Measurements from ENCODE around the gene NR6A1.
A peak's percentile ranks its signal among the peaks of the same experiment; 100 is the strongest.
"Not testable (repeated sequence)": the region's sequence is repeated elsewhere in the genome, so short reads cannot be mapped to it uniquely, and the experiment has no call there.

NR6A1 gene

DNA sequence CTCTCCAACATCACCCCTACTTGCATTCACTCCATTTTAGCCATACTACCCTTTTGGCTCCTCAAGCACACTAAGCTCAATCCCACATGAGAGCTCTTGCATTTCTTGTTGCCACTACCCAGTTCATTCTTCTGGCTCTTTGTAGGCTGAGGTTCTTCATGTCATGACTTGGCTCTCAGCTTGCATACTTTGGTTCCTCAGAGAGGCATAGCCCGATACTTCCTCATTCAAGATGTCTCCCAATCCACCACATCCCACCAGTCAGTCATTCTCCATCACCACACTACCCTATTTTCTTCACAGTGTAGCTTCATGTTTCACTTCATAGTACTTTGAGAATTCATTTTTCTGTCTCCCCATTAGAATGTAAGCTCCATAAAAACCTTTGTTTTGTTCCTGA is 116.7 kb downstream of the NR6A1 start:
- DNase-seq (ENCODE audit: low read depth): no peak

DNA sequence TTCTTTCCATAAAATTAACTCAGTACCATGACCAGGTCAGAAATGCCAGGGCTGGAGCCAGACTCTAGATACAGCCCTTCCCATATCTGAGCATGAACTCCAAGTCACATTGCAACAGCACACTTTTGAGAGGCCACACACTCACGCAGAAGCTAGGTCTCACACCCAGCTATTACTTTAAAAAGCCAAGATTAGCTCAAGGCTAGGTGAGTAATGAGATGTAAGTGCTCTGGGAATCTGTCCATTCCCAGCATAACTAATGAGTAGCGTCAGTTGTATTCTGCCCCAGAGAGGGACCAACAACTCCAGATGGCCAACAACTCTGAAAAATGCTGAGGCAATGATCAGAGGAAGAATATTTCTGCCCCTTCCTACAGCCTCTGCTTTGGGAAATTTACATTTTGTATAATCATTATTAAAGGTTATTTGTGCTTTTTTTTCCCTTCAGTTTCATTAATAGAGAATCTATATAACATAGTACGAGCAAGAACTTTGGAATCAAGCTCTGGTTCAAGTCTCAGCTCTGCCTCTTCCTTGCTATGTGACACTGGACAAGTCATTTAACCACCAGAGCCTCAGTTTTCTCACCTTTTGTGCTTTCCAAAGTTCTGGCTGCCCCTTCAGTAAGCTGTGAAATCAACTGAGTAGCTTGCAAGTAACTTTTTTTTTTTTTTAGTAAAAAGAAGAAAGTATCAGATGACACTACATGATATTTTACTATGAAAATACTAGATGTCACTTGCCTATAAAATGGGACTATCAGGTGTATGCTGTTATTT is 118.3 kb downstream of the NR6A1 start:
- no peak for DNase-seq (ENCODE audit: low read depth)

DNA sequence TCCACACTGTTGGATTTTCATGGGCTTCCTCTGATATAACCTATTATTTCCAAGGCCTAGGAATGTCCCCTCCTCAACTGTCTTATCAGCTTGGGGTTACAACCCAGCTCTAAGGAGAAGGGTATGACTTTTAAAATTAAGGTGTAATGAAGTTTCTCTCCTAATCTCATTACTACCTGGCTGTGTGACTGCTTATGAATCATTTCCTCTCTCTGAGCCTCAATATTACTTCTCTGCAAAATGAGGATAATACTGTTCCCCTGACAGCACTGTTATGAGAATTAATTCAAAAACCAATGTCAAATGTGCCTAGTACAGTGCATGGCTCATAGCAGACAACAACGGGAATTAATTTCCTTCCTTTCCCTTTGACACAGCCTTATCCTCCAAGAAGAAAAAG is 118.9 kb downstream of the NR6A1 start:
- no peak for DNase-seq (ENCODE audit: low read depth)

GRCh38 chr9:124645274-124645673 is 125.8 kb downstream of the NR6A1 start:
- no peak for DNase-seq (ENCODE audit: low read depth)

- DNase-seq (ENCODE audit: low read depth): no peak
Measured at GRCh38 chr9:124639637-124640036, 131.5 kb downstream of the NR6A1 start.

DNA sequence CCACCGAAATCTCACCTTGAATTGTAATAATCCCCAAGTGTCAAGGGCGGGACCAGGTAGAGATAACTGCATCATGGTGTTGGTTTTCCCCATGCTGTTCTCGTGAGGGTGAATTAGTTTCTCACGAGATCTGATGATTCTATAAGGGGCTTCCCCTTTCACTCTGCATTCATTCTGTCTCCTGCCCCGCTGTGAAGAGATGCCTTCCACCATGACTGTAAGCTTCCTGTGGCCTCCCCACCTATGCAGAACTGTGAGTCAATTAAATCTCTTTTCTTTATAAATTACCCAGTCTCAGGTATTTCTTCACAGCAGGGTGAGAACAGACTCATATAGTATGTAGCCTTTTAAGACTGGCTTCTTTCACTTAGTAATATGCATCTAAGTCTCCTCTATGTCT is 135.8 kb downstream of the NR6A1 start:
- DNase-seq (ENCODE audit: low read depth): no peak

DNA sequence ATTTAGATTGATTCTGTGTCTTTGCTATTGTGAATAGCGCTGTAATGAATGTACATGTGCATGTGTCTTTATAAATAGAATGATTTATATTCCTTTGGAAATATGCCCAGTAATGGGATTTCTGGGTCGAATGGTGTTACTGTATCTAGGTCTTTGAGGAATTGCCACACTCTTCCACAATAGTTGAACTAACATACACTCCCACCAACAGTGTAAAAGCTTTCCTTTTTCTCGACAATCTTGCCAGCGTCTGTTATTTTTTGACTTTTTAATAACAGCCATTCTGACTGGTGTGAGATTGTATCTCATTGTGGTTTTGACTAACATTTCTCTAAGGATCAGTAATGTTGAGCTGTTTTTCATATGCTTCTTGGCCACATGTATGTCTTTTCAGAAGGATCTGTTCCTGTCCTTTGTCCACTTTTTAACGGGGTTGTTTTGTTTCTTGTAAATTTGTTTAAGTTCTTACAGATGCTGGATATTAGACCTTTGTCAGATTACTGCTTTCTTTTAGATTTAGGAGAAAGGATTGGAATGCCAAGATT is 139.0 kb downstream of the NR6A1 start:
- DNase-seq (ENCODE audit: low read depth): no peak

- no peak for DNase-seq (ENCODE audit: low read depth)
Measured at GRCh38 chr9:124631326-124631725, 139.8 kb downstream of the NR6A1 start.

- DNase-seq (ENCODE audit: low read depth): no peak
Measured at GRCh38 chr9:124629600-124629999, 141.5 kb downstream of the NR6A1 start.

DNA sequence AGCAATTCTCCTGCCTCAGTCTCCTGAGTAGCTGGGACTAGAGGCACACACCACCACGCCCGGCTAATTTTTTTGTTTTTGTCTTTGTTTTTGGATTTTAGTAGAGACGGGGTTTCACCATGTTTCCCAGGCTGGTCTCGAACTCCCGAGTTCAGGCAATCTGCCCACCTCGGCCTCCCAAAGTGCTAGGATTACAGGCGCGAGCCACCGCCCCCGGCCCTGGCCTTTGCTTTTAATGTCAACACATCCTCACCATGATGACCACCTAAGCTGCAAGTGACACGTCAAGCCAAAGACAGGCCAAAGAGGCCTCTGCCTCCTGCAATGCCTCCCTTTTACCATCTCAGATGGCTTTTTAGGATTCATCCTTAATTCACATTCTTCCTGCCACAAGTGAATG is 142.4 kb downstream of the NR6A1 start:
- no peak for DNase-seq (ENCODE audit: low read depth)

DNA sequence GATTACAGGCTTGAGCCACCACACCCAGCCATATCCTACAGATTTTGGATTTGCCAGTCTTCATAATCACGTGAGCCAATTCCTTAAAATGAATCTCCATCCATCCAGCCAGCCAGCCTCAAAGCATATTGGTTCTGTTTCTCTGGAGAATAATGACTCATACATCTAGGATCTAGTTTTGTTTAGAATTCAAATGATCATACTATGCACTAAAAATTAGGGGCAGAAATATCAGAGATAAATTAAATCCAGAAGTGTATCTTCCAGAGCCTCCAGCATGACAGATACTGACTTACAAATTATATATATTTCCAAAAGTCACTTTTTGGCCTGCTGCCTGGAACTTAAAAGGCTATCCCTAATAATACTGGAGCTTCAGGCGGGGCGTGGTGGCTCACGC is 144.8 kb downstream of the NR6A1 start:
- DNase-seq (ENCODE audit: low read depth): no peak

DNA sequence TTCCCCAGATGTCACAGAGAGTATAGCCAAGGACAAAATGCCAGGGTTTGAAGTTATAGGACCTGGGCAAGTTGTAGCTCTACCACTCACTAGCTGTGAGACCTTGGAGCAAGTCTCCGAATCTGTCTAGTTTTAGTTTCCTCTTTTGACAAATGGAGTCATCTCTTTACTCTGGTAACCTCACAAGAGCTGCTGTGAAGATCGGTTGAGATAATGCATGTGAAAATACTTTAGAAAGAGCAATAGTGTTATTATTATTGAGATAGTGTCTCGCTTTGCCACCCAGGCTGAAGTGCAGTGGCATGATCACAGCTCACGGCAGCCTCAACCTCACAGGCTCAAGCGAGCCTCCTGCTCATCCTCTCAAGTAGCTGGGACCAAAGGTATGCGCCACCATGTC is 146.0 kb downstream of the NR6A1 start:
- DNase-seq (ENCODE audit: low read depth): no peak

- DNase-seq (ENCODE audit: low read depth): no peak
Measured at GRCh38 chr9:124624735-124624992, 146.4 kb downstream of the NR6A1 start.

DNA sequence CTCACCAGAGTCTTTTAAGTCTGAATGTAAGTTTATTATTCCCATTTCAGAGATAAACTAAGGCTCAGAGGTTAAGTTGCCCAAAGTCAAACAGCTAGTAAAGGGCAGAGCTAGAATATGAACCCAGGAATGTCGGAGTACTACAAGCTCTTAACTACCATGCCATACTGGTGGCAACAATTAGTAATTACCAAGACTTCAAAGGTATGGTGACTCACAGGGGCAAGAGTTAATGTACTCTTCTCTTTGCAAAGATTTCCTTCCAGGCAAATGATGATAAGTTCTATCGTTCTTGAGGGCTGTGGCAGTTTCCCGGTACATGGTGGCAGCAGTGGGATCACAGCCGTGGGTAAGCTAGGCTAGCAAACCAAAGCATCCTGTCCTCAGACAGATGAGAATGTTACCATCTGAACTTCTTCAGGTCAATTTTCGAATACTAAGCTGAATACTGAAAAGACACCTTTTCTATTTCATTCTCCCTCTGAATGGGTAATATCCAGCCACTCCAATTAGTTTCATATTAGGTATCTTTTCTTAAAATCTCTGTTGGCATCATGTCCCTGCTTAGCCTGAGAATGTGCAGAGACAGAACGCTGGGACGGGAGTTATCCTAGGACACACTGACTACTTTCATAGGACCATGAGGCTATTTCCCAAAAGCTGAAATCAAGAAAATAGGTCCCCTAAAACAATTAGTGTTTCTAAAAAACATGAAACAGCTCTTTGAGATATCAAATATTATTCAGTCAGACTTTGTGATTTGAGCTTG is 147.0 kb downstream of the NR6A1 start:
- DNase-seq (ENCODE audit: low read depth): no peak

GRCh38 chr9:124622882-124623281 is 148.2 kb downstream of the NR6A1 start:
- DNase-seq (ENCODE audit: low read depth): no peak

GRCh38 chr9:124621371-124622328 is 149.5 kb downstream of the NR6A1 start:
- no peak for DNase-seq (ENCODE audit: low read depth)

- DNase-seq (ENCODE audit: low read depth): no peak
Measured at GRCh38 chr9:124618476-124618875, 152.6 kb downstream of the NR6A1 start.

GRCh38 chr9:124617477-124618141 is 153.5 kb downstream of the NR6A1 start:
- peak; percentile 62 for DNase-seq (ENCODE audit: low read depth)

GRCh38 chr9:124616961-124617360 is 154.2 kb downstream of the NR6A1 start:
- no peak for DNase-seq (ENCODE audit: low read depth)

- DNase-seq (ENCODE audit: low read depth): not testable (repeated sequence)
Measured at GRCh38 chr9:124615840-124616239, 155.3 kb downstream of the NR6A1 start.

DNA sequence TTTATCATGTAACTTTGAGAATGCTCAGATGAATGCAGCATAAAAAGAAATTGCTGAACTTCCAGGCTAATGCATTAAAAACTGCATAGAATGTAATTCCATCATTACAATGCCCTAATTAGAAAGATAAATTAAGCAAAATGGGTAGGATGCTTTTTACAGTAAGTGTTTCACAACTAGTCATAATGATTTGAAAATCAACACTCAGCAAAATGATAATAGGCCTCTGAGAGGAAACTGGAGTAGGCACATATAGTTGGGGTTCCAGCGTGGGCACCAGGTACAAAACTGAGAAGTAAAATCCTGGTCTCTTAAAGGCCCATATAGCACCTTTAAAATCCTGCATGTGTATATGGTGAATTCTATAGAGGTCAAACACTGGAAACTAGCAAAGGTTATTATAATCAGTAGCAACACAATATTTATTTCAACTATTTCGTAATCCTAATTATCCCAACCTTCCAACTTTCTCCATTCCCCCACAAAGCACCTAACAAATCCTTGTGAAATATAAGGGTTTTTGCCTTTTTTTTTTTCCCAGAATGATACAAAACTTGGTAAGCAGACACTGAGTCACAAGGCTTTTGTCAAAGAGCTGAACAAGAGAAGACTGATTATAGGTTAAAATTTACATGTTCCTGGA is 155.9 kb downstream of the NR6A1 start:
- no peak for DNase-seq (ENCODE audit: low read depth)

Data from CMK (cell line).